ENCODE results near the gene MTERF2.

MTERF2 gene

GRCh38 chr12:106953352-106954250 is 33.3 kb downstream of the MTERF2 start:
- no peak for DNase-seq

GRCh38 chr12:106950591-106950990 is 36.4 kb downstream of the MTERF2 start:
- DNase-seq = no peak

- DNase-seq = no peak
These were observed 39.5 kb downstream of the MTERF2 start for GRCh38 chr12:106947461-106947860.

- no peak for DNase-seq
These were observed 41.6 kb downstream of the MTERF2 start for GRCh38 chr12:106945261-106945851.

GRCh38 chr12:106942775-106943174 is 44.2 kb downstream of the MTERF2 start:
- DNase-seq = no peak

- DNase-seq = no peak
These were observed 45.3 kb downstream of the MTERF2 start for GRCh38 chr12:106941481-106942156.

- no peak for DNase-seq
These were observed 52.7 kb downstream of the MTERF2 start for GRCh38 chr12:106934277-106934676.
